ENCODE measurements around the gene ODAM.
"Not testable (repeated sequence)": the region's sequence is repeated elsewhere in the genome, so short reads cannot be mapped to it uniquely, and the experiment has no call there.

Gene ODAM, protein sequence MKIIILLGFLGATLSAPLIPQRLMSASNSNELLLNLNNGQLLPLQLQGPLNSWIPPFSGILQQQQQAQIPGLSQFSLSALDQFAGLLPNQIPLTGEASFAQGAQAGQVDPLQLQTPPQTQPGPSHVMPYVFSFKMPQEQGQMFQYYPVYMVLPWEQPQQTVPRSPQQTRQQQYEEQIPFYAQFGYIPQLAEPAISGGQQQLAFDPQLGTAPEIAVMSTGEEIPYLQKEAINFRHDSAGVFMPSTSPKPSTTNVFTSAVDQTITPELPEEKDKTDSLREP

DNA sequence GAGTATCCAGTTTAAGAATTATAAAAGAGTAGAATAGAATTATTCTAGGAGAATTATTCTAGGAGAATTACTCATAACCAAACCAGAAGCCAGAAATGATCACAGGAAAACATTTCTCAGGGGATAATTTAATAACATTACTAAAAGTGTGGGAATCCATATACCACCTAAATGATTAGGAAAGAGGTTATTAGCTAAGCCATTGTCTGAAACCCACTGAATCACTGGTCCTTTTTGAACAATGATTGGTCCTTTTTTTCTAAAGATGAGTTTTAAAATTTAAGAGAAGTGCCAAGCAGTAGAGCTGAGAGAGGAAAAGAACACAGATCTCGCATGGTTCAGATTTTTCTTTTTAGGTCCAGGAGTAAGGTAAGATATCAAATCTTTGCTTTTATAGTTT lies at the start of gene ODAM:
ODAM (plus strand) TSS at position 301 of the 400 bp plus-strand sequence. CDS start 819 bp downstream, outside the sequence.
- no peak for DNase-seq (ENCODE audit: low spot score)

DNA sequence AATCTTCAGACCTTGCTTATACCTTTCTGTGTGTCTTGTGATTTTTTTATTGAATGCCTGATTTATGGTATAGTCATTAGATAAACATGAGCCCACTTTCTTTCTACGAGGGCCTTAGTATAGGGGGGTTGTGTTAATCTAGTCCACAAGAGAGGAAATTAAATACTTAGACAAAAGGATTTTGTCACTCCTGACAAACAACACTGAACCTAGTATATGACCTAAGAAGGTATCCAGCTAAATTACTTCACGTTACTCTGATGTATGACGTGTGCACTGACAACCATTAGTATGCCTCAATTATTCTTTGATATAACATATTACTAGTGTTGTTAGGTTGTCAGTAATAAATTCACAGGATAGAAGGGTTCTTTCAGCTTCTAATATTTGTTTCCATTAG lies 44.3 kb upstream of the ODAM start:
- DNase-seq (ENCODE audit: low spot score) = no peak

DNA sequence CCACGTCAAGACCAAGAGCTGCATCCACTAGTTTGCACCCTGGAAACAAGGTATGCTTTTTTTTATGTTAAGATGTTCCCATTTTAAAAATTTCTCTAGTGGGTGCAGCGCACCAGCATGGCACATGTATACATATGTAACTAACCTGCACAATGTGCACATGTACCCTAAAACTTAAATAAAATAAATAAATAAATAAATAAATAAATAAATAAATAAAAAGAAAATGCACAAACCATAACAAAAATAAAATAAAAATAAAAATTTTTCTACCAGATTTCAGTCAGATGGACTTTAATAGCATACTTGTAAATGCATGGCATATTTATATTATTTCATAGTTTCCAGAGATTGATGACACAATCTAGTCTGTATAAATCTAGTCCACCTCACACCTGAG lies 43.4 kb upstream of the ODAM start:
- no peak for DNase-seq (ENCODE audit: low spot score)

DNA sequence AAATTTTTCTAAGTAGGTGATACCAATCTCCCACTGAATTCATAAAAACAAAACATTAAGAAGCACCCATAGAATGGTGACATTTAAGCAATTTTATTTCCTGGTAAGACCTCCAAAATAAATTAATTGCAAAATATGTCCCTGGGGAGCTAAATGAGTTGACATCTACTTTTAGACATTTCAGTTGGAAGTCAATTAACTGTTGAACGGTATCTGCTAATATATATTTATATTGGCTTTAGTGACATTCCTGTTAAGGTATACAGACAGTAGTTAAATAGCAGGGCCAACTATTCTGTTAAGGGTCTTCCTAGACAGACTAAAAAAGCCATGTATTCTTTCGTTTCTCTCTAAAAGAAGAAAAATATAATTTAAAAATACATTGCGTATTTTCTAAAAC lies 41.6 kb upstream of the ODAM start, which contains the start of gene PRR27:
PRR27 (plus strand) TSS at position 301 of the 400 bp plus-strand sequence. CDS start 139 bp downstream, outside the sequence.
- DNase-seq (ENCODE audit: low spot score) = no peak

DNA sequence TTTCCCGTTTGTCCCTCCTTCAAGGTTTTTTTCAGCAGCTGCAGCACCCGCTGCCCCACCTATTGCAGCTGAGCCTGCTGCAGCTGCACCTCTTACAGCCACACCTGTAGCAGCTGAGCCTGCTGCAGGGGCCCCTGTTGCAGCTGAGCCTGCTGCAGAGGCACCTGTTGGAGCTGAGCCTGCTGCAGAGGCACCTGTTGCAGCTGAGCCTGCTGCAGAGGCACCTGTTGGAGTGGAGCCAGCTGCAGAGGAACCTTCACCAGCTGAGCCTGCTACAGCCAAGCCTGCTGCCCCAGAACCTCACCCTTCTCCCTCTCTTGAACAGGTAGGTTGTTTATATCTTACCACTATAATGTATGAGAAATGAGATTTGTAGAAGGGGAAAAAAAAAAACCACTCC lies 36.9 kb upstream of the ODAM start:
- no peak for DNase-seq (ENCODE audit: low spot score)

DNA sequence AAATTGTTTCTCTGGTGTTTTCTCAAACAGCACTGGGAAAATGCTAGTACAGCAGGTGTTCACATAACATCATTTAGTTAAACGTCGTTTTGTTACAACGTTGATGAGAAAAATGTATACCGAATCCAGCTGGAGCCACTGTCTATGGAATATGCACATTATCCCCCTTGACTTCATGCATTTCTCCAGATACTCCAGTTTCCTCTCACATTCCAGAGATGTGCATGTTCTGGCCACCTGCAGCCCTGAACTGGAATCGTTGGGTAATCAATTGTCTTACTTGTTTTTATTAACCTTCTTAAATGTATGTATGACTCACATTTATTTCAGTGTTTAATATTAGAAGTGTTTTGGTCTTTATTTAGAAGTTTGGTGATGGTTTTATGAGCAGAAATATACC lies 18.4 kb upstream of the ODAM start:
- DNase-seq (ENCODE audit: low spot score) = no peak

DNA sequence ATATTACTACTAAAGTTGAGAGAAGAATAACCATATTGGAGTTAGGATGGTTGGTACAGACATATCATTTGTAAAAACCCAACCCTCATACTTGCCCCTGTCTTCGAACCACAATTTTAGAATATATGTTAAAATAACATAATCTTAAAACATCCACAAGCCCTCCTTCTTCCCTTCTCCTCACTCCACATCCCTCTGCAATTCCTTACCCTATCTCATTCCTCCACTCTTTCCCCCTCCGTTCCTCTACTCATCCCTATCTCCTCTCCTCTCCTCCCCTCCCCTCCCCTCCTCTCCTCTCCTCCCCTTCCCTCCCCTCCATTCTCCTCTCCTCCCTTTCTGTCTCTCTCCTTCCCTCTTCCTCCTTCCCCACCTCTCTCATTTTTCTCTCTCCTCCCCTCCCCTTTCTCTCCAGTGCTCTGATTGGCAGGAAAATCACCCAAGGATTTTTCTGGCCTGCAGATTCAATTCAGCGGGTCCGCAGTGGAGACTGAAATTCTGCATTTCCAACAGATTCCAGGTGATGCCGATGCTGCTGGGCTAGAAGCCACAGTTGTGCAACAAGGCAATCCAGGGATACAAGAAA lies 17.4 kb upstream of the ODAM start:
- no peak for DNase-seq (ENCODE audit: low spot score)

DNA sequence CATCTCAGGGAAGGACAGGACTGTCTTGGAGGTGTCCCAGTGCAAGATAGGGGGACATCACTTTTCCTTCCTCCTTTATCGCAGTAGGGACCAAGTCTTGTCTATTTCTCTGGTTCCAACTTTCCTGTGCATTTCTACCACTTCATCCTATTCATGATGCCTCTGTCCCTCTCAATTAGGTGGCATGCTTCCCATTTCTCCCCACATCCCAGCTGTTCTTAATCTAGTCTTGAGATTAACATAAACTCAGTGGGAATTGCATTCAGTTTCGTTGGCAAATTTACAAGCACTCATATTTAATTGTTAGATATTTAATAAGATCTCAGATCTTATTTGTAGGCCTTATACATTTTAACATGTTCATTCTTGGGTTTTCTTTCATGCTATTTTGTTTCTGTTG lies 15.7 kb upstream of the ODAM start:
- no peak for DNase-seq (ENCODE audit: low spot score)

DNA sequence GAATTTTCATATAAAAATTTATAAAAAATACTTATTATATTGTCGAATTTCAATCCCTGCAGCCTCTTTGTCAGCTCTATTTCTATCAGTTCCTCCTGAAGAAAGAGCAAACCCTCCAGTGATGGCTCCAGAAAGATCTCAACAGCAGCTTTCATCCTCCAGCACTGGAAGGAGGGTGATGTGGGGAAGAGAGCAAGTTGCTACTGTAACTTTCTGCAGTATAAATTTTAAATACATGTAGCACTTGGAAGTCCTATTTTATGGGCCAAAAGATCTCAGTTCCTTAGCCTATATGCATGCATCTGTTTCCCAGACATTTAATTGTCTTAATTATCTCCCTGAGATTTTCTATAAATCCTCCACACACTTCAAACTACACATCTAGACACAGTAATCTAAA lies 13.7 kb upstream of the ODAM start:
- no peak for DNase-seq (ENCODE audit: low spot score)

DNA sequence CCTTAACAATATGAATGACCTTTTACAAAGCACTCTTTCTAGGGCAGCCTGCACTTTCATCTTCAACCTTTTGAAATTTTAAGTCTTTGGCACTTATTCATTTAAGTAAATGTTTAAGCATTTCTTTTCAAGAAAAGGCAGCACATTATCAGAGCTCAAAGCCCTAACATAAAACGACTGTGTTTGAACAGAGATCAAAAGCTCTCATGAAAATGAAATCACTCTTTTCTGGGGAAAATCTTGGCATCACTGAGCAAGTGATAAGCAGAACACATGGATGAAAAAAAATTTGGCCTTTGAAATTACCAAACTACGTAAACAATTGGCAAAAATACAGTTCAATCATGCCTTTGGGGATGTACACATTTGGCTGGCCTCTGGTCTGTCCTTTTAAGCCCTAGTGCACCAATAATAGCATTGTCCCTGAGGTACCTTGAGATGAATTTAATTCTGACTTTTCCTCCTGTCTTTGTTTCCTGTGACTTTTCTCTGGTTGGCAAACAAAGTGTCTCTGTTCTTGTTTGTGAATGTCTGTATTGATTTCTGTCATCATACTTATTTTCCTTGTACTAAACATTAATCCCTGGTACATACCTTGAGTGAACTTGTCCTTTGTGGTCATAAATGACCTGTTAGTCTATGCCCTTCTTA lies 12.9 kb upstream of the ODAM start:
- DNase-seq (ENCODE audit: low spot score) = no peak

DNA sequence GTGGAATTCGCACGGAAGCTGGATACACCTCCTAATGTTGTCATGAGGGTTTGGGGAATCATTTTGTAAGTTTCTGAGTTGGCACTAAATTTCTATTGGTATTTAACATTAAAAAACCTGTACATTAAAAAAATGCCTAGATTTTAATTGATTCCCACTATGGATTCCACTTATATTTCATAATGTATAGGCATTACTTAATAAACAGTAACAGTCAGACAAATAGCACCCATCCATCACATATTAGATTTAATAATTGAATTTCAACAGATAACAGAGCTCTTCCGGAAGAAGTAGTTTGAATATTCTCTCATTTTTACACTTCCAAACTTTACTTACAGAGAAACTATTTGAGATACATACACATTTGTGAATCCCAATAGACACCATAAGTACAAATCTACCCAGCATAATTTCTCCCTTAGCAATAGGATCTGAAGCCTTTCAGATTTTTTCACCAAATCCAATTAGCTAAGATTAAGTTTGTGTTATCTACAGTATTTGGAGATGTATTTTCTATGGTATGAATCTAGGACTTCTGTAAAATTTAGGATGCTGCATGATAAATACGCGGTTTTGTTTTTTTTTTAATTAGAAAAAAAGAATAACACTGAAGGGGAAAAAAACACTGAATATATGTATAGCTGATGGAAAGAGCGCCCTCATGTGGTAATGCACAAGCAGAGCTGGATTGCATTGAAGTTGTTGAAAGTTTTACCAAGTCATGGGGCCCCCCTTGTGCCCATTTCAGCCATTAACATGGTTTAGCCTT lies 12.2 kb upstream of the ODAM start:
- peak; percentile 44 for DNase-seq (ENCODE audit: low spot score)

DNA sequence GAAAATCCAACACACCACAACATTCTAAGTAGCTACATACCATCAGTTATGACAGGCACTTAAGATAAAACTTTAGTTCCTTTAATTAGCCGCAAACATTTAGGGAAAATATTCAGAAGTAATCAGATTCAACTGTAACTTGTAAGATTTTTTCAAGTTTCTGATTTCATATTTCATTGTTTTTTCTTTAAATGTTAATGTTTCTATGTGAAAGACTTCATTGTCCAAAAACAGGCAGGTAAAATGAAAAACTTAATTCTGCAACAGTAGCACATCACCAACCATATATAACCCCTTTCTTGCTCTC lies 11.6 kb upstream of the ODAM start:
- no peak for DNase-seq (ENCODE audit: low spot score)

DNA sequence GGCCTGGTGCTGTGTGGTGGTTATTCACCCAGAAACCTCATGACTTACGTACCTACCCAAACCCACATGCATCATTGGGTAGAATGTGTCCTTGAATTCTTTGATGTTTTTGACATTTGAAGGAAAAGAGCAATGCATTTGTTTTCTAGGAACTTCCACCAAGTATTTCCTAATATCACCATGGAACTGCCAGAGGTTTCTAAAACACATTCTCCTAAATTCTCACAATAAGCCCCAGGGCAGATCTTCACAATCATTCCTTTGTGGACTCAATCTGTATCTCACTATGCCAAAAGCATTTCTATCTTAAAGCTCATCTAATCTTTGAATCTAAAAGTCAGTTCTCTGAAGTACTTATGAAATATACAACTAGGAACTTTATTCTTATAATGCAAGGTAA lies 8.3 kb upstream of the ODAM start:
- DNase-seq (ENCODE audit: low spot score) = no peak

DNA sequence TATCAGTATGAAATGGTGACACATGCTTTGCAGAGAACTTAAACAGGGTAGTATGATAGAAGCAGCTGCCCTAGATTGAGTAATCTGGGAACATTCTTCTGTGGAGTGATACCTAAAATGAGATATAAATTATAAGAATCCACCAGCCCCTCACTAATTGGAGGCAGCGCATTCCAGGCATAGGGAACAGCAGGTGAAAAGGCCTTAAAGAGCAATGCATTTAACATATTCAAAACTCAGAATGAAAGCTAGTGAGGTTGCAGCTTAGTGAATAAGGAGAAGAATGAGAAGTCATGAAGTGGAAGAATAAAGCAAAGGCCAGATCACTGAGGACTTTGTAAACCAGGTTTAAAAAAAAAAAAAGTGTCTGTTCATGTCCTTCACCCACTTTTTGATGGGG lies 4.9 kb upstream of the ODAM start:
- no peak for DNase-seq (ENCODE audit: low spot score)

DNA sequence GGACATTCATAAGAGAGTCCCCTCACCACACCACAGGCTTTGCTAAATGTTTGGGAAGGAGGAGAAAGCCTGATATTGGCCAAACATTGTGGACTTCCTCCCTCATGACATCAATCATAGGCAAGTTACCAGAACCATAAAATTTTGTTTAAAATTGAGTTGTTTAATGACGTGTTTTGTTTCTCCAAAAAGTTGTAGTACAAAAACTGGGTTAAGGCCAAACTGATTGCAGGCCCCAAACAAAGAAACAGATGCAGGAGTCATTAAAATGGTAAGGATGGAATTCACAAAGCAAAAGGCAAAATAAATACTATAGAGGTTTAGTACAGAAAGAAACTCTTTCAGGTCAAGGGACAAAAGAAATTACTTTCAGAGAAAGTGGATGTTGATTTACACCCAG lies 3.9 kb upstream of the ODAM start:
- DNase-seq (ENCODE audit: low spot score) = no peak

DNA sequence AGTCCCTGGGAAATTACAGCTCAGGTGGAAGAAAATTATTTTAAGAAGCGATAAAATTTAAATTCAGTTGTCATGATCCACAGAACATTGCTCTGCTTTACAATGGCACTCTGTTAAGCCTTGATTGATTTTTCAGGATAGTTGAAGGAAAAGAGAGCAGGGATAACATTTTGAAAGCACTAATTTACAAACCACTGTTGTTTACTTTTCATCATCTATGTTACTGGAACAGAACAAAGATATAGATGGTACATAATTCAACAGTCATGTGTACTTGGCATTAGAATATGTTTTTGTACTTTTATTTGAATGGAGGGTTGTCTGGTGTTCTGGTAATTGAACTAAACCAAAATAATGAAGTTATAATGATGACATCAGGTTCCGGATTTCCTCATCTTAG lies 2.6 kb upstream of the ODAM start:
- DNase-seq (ENCODE audit: low spot score) = no peak

DNA sequence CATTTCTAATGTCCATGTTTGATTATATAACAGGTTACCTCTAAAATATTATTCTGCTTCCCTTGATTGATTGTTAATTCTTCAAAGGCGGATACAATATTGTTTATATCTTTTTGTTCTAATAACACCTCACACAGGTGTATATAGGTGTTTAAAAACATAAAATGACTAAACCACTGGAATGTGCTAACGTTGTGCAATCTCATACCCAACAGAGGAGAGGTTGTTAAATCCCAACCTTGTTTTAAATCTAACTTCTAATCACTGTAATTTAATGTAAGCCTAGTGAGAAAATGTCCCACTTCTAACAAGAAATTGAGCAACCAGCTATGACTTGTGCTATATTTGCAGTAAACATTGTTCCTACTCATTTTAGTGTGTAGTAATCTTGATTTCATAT lies 1.3 kb downstream of the ODAM start:
- DNase-seq (ENCODE audit: low spot score) = peak; percentile 16

DNA sequence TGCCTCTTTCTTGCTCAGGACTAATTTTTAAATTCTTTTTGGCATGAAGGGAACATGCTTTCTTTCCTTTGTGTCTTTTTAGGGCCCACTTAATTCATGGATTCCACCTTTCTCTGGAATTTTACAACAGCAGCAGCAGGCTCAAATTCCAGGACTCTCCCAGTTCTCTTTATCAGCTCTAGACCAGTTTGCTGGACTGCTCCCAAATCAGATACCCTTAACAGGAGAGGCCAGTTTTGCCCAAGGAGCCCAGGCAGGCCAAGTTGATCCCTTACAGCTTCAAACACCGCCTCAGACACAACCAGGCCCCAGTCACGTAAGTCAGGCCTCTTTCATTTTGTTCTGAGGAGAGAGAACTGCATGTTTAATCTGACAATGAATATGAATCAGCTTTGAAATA lies 2.3 kb downstream of the ODAM start:
- peak; percentile 65 for DNase-seq (ENCODE audit: low spot score)

DNA sequence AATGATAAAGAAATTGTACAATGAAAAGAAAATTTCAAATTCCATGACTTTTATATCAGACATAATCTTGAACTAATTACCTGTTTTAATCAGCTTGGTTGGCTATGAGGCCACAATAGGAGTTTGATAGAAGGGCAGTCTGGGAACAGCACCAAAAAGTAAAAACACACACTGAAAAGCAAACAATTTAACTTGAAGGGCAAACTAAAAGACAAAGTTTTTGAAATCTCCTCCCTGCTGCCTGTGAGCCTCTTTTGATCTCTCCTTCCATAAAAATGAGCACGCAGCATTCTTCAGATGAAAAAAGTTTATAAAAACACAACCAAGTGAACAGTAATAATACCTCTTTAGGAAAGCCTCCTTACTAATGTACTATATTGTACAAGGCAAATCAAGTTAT lies 8.1 kb downstream of the ODAM start:
- no peak for DNase-seq (ENCODE audit: low spot score)

DNA sequence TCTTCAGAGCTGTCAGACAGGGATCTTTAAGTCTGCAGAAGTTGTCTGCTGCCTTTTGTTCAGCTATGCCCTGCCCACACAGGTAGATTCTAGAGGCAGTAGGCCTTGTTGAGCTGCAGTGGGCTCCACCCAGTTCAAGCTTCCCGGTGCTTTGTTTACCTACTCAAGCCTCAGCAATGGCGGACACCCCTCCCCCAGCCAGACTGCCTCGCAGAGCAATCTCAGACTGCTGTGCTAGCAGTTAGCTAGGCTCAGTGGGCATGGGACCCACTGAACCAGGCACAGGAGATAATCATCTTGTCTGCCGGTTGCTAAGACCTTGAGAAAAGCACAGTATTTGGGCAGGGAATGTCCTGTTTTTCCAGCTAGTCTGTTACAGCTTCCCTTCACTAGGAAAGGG lies 17.2 kb downstream of the ODAM start:
- not testable (repeated sequence) for DNase-seq (ENCODE audit: low spot score)

DNA sequence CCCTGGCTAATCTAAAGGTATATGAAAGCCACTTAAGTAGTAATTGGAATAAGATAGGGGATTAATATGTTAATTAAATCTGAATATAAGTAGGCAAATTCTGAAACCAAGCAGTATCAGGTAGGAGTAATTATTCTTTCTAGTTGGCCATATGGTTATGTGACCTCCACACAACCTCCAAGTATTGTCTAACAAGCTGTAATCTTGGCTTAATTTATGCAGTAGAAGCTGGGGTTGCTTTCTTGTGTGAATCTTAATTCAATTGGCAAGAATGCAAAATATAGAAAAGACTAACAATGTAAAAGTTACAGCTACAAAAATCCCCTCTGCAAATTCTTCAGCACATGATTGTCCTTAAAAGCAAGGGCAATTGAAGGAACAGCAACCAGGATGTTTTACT lies 20.6 kb downstream of the ODAM start:
- not testable (repeated sequence) for DNase-seq (ENCODE audit: low spot score)

DNA sequence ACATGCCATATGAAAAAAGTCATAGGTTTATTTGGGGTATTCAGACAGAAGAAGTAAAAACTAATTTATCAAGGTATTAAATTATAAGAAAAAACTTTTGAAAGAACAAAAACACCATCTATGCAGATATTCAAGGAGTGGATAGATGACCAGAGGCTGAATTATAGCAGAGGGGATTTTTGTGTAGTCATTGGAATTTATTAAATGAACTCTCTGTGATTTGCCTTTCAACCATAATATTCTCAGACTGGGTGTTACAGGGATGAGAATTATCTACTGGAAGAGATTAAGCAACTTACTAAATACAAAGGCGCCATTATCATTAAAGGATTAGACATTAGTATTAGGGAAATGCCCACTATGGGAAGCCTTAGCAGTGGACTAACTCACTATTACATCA lies 21.0 kb downstream of the ODAM start:
- DNase-seq (ENCODE audit: low spot score) = not testable (repeated sequence)

DNA sequence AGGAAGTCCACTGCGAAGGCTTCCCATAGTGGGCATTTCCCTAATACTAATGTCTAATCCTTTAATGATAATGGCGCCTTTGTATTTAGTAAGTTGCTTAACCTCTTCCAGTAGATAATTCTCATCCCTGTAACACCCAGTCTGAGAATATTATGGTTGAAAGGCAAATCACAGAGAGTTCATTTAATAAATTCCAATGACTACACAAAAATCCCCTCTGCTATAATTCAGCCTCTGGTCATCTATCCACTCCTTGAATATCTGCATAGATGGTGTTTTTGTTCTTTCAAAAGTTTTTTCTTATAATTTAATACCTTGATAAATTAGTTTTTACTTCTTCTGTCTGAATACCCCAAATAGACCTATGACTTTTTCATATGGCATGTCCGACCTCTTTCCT lies 25.9 kb downstream of the ODAM start:
- DNase-seq (ENCODE audit: low spot score) = not testable (repeated sequence)

Data from LoVo (cell line).